ENCODE data around the gene LTBR.

DNA sequence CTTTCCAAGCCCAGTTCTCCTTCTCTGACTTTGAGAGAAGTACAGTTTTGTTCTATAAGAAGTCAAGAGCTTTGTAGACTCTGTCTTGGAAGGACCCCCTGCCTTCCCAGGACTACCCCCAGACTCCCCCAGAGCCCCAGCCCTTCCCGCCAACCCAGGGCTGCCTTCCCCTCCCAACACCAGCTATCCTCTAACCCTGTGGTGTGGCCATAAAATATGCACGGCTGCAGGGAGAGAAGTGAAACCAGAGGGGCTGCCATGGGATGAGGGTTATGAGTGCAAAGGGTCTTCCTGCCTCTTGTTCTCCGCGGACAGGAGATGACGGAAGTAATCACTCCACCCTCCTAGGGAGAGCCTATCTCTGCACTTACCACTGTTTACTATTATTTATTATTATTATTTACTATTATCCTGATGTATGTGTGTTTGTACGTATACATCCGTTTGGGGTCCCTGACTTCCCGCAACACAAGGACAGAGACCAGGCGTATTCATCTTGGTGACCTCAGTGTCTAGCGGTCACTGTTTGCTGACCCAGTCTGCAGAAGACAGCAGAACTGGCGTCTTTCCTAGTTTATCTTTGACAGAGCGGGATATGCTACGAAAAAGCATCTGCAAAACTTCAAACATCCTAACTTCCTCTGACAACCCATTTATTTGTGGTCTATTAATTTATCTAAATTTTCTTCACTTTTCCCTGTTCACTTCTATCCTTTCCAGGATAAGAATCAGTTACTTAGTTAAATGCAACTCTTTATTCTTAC is 5.1 kb upstream of the LTBR start:
- no peak for TF ChIP-seq RCOR1 (IDR thresholded peaks at IDR 0.05; ENCODE audit: insufficient replicate concordance, low read length)
- TF ChIP-seq, protein P1, sequence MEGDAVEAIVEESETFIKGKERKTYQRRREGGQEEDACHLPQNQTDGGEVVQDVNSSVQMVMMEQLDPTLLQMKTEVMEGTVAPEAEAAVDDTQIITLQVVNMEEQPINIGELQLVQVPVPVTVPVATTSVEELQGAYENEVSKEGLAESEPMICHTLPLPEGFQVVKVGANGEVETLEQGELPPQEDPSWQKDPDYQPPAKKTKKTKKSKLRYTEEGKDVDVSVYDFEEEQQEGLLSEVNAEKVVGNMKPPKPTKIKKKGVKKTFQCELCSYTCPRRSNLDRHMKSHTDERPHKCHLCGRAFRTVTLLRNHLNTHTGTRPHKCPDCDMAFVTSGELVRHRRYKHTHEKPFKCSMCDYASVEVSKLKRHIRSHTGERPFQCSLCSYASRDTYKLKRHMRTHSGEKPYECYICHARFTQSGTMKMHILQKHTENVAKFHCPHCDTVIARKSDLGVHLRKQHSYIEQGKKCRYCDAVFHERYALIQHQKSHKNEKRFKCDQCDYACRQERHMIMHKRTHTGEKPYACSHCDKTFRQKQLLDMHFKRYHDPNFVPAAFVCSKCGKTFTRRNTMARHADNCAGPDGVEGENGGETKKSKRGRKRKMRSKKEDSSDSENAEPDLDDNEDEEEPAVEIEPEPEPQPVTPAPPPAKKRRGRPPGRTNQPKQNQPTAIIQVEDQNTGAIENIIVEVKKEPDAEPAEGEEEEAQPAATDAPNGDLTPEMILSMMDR (conservative IDR thresholded peaks at IDR 0.05; ENCODE audit: low read depth, low read length): no peak
- TF ChIP-seq SMC3 (IDR thresholded peaks at IDR 0.05; ENCODE audit: low read depth, low read length): no peak
- no peak for TF ChIP-seq MAZ (IDR thresholded peaks at IDR 0.05; ENCODE audit: borderline replicate concordance, low read depth, low read length)
- no peak for TF ChIP-seq POLR2A (IDR thresholded peaks at IDR 0.05; ENCODE audit: low read depth, low read length)
- no peak for TF ChIP-seq FOS (IDR thresholded peaks at IDR 0.05; ENCODE audit: low read depth, low read length)
- TF ChIP-seq RAD21 (IDR thresholded peaks at IDR 0.05; ENCODE audit: low read length): no peak
- TF ChIP-seq CHD1 (IDR thresholded peaks at IDR 0.05; ENCODE audit: low read depth, low read length): no peak
- TF ChIP-seq CEBPB (IDR thresholded peaks at IDR 0.05; ENCODE audit: low read depth, low read length): no peak
